ENCODE data around the gene AKAP6.

DNA sequence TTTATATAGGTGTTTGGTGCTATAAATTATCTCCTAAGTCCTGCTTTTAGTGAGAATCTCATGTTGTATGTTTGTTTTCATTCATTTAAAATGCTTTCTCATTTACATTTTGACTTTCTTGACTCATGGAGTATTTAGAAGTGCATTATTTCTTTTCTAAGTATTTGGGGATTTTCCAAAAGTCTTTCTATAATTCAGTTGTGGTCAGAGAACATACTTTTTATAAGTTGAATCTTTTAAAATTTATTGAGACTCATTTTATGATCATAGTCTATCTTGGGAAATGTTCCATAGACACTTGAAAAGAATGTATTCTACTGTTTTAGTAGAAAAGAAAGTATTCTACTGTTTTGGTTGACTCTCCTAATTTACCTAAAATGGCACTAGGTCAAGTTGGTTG, 168.2 kb downstream of the AKAP6 start:
- no peak for TF ChIP-seq CTCF (conservative IDR thresholded peaks at IDR 0.05)
- no peak for TF ChIP-seq ZFX (IDR thresholded peaks at IDR 0.05)
